Hindlimb muscle (tissue), 1 donor: ENCODE measurements around the gene CASK. TPM values are rescaled to one million over a fixed set of nuclear protein-coding genes. Genes with fewer than 3 reads are reported as not detected.
A peak's percentile ranks its signal among the peaks of the same experiment; 100 is the strongest.
"Not testable (repeated sequence)": the region's sequence is repeated elsewhere in the genome, so short reads cannot be mapped to it uniquely, and the experiment has no call there.

Source experiments
- DNase-seq: peaks from one replicate; pipeline ENCODE4 v3.0.0-alpha.2; 2013
- polyA plus RNA-seq: library from polyadenylated mRNA; unstranded; fragments of 120-200 nt; gene quantifications from one replicate; pipeline ENCODE4 v1.2.1, GENCODE V29; 2013; ENCODE audit not compliant: insufficient read length

The CASK gene
- polyA plus RNA-seq, 1 donor, result 23.6 TPM

DNA sequence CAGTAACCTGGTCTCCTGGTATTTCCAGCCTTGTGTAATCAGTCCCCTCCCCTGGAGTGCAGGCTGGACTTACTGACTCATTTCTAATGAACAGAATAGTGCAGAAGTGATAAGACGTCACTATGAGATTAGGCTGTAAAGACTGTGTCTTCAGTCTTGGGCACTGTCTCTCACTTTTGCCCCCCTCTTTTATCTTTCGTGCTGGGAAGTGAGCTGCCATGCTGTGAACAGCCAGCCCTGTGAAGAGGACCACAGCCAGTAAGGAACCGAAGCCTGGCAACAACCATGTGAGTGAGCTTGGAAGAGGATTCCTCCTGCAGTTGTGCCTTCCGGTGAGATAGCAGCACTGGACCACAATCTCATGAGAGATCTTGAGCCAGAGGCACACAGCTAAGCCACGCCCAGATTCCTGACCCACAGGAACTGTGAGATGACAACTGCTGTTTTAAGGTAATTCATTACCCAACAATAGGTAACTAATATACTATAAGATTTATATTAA, 302.1 kb downstream of the CASK start:
- DNase-seq, result no peak

GRCh38 chrX:41619221-41619620, 304.1 kb downstream of the CASK start:
- DNase-seq, result no peak

DNA sequence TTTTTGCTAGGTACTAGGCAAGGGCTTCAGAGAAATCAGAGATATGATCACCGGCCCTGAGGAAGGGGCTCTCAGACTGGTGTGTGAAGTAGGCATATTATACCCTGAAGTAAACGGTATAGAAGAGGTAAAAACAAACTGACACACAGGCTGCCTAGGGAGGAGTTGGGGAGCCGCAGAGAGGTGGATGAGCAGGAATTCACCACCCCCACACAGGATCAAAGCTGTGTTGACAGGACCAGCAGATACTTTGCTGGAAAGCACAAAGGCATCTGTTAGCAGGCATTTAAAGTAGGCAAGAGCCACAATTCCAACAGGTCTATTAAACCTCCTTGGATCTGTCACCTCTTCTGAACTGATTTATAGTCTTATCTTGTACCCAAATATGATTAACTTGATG, 306.4 kb downstream of the CASK start:
- no peak for DNase-seq

DNA sequence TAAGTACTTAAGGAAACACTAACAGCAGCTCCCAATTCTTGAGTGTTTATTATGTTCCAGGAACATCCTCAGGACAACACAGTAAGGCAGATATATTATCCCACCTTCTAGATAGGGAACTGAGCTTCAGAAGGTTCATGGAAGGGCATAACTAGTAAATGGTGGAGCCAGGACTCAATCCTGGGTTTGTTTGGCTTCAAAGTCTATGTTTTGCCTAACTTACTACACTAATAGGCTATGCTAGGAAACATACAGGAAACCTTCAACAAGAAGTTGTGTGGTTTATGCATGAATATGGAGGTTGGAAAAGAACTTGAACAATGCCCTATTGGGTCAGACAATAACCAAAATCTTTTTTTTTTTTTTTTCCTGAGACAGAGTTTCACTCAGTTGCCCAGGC, 307.1 kb downstream of the CASK start:
- DNase-seq, result no peak

GRCh38 chrX:41608244-41608643, 315.1 kb downstream of the CASK start:
- no peak for DNase-seq

- DNase-seq, result no peak
Observed at GRCh38 chrX:41607264-41607832, 316.0 kb downstream of the CASK start.

- DNase-seq, result not testable (repeated sequence)
Observed at GRCh38 chrX:41606057-41606456, 317.3 kb downstream of the CASK start.

GRCh38 chrX:41604766-41605543, 318.4 kb downstream of the CASK start:
- no peak for DNase-seq

- no peak for DNase-seq
Observed at GRCh38 chrX:41604177-41604576, 319.2 kb downstream of the CASK start.

DNA sequence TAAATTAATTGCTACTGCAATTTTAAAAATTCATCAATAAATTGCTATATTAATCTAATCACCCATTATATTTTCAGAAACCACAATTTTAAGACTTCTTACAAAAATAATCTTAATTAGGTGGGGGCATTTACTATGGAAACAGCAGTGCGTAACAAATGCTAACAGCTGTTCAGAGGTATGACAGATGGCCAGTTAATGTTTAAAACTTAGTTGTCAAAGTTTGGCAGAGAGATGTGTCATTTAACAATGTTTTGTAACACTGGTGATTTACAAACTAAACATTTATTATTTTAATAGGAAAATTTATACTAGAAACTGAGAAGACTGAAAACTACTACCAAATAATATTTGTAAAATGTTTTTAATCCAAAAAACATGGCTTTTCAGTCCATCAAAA, 319.8 kb downstream of the CASK start:
- no peak for DNase-seq

GRCh38 chrX:41602816-41603345, 320.5 kb downstream of the CASK start:
- DNase-seq, result no peak

DNA sequence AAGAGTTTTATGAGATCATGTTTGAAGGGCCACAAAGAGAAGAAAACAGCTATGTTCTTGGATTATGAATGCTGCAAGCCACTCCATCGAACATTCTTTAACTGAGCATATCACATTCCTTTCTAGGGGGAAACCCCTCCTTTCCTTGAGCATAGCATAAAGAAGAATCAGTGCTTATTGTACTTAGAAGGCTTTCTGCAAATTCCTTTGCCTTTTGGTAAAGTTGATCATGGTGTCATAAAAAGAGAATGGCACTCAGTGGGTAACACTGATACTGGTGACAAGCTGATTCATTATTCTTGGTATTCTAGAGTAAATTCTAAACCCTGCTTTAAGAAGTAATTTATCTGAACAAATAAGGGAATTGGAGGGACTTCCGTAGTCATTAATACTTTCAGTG, 323.1 kb downstream of the CASK start:
- no peak for DNase-seq

- DNase-seq, result no peak
Observed at GRCh38 chrX:41599507-41599906, 323.8 kb downstream of the CASK start.

DNA sequence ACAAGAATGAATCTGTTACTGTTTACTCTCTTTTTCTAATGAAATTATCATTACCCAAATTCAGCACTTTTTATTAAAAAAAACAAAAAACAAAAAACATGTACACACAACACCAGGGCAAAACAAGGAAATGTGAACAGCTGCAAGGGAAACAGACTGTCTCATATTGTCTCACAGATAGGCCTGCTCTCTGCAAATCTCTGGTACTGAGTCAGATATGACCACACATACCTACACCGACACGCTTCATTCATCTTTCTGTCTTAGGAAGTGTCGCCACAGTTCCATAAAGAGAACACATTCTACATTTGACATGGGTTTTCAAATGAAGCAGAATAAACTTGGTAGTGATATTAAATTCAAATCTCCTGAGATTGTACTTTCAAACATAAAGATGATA, 326.8 kb downstream of the CASK start:
- DNase-seq, result no peak

DNA sequence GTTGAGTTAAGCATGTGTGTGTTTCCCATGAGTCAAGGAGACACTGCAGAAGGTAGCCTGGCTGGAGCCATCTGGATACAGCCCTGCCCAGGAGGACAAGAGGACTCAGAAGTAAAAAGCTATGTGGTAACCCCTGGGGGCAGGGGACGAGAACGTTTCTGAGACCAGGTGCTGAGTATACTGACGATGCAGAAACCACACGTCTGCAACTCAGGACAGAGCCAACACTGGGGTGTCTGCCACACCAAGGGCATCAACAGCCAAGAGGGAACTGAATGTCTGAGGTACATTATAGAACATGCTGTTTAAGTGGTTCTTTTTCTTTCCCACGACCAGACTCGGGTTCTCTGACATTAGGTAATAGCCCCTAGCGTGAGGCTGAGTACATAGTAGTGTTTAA, 328.7 kb downstream of the CASK start:
- DNase-seq, result no peak

DNA sequence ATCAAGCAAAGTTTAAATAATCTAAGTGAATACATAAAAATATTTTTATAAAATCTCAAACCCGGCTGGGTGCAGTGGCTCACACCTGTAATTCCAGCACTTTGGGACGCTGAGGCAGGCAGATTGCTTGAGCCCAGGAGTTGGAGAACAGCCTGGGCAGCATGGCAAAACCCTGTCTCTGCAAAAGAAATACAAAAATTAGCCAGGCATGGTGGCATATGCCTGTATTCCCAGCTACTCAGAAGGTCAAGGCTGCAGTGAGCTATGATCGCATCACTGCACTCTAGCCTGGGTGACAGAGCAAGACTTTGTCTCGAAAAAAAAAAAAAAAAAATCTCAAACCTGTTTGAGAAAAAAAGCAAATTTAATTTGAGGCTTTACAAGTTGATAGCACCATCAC, 331.4 kb downstream of the CASK start:
- no peak for DNase-seq

DNA sequence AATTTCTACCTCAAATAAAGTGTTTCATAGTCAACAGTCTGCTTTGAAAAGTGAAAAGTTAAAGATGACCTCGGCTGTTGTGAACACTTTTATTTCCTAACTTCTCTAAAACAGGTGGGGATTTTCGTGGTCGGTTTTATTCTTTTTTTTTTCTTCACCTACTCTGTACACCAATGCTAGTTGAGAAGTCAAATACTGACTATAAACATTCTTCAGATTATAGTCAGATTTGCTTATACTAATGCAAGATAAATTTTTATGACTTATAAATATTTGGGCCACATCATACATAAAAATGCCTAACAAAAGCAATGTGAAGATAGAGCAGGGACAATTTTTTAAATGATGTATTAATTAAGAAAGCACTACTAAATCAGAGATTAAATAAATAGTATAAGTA, 332.7 kb downstream of the CASK start:
- DNase-seq, result no peak

GRCh38 chrX:41589634-41590270, 333.6 kb downstream of the CASK start:
- DNase-seq, result peak; percentile 44

- no peak for DNase-seq
Observed at GRCh38 chrX:41588271-41588670, 335.1 kb downstream of the CASK start.

DNA sequence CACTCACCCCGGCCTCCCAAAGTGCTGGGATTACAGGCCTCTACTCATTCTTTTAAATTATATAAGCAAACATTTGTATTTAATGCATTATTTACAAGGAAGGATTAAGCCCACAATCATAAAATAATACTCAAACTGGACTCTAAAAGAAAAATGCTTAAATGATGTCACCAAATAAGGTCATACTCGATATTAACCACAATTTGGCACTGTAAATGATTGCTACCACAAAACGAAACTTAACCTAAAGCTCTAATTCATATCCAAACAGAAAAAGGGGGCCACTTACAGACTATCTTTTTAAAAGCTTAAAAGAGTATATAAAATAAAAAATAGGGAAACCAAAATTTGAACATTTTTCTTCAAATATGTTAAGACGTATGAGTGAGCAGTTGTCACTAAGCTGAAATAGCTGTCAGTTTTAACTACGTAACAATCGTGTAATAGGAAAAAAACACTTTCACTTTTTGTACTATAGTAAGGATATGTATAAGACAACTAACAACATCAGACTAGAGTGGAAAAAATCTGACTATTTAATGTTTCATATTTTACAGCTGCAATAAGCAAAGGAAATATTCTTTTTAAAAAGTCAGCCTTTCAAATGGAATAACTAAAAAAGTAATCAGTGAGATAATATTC, 342.8 kb downstream of the CASK start:
- no peak for DNase-seq

DNA sequence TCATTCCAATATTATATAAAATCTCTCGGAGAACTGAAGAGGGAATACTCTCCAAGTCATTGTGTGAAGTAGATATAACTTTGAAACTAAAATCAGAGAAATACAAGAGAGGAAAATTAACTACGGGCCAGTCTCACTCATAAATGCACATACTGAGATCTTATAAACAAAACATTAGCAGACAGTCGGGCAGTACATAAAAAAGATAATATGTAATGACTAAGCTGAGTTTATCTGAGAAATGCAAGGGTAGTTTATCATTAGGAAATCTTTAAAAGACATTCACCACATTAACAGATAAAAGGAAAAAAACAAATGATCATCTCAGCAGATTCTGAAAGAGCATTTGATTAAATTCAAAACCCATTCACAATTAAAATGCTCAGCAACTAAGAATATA, 359.5 kb downstream of the CASK start:
- DNase-seq, result no peak

- peak; percentile 19 for DNase-seq
Observed at GRCh38 chrX:41561045-41561444, 362.3 kb downstream of the CASK start.
